Renal cortical epithelial cell (primary cell): ENCODE data around the gene PDPN. TPM values are rescaled to one million over a fixed set of nuclear protein-coding genes. Genes with fewer than 3 reads are reported as not detected.

Experiments used
- total RNA-seq: library from RNA; depleted of rRNA; stranded (reverse); fragments of >200 nt; gene quantifications from 2 replicates; pipeline ENCODE4 v1.2.3, GENCODE V29; 2014

Gene PDPN
- total RNA-seq, 1 donor from 2014 or later: 2.4 TPM

Other genes with a start within 250 kb of the PDPN start
- not detected in 2 replicates for gene PRAMEF14, start 236.7 kb upstream of the PDPN start, total RNA-seq
- not detected in 2 replicates for gene PRAMEF19, start 211.9 kb upstream of the PDPN start, total RNA-seq
- not detected in 2 replicates for gene PRAMEF17, start 194.2 kb upstream of the PDPN start, total RNA-seq
- gene PRAMEF20, start 173.4 kb upstream of the PDPN start, total RNA-seq: not detected in 2 replicates
- not detected in 2 replicates for gene LRRC38, start 69.8 kb upstream of the PDPN start, total RNA-seq
- gene PRDM2, start 116.4 kb downstream of the PDPN start, total RNA-seq: 6.4 and 17.5 TPM in 2 replicates